HFFc6 (cell line): Measurements from ENCODE around the gene SGMS2. TPM values are rescaled to one million over a fixed set of nuclear protein-coding genes. Genes with fewer than 3 reads are reported as not detected.

Source experiments
- DNase-seq: peaks from one replicate; pipeline ENCODE4 v3.0.0-alpha.2; 2018
- H3K27ac Mint-ChIP-seq: 2 replicates; pipeline ENCODE4 v1.8.0; 2020; ENCODE audit warnings: mild to moderate bottlenecking, mixed read lengths
- H3K27me3 Mint-ChIP-seq: 2 replicates; pipeline ENCODE4 v1.8.0; 2021; ENCODE audit warnings: mild to moderate bottlenecking, moderate library complexity, mixed read lengths; ENCODE audit not compliant: insufficient read depth
- H3K36me3 Mint-ChIP-seq: 2 replicates; pipeline ENCODE4 v1.8.0; 2021; ENCODE audit warnings: low read depth, mixed read lengths
- H3K4me1 Mint-ChIP-seq: 2 replicates; pipeline ENCODE4 v1.8.0; 2020; ENCODE audit warnings: low read depth, mixed read lengths
- H3K4me3 Mint-ChIP-seq: 2 replicates; pipeline ENCODE4 v1.8.0; 2020; ENCODE audit warnings: mild to moderate bottlenecking, moderate library complexity, mixed read lengths
- H3K9me3 Mint-ChIP-seq: 2 replicates; pipeline ENCODE4 v1.8.0; 2020; ENCODE audit warnings: mild to moderate bottlenecking, mixed read lengths
- total RNA-seq, 6 experiments: library from RNA; stranded (reverse); fragmentation: NEBNext Ultra II Directional; extraction: Animal tissue kit (Norgen Biotek cat#: 25700); gene quantifications; 2 replicates in 1 of 6; 3 replicates in 5 of 6; pipeline ENCODE4 v1.2.3, GENCODE V29; 2021
- TF ChIP-seq, protein P1 (sequence below): fragments of 200-600 bp; sonication (generic); IDR thresholded peaks from 2 replicates; pipeline ENCODE4 v1.5.0; 2021; ENCODE audit warnings: antibody characterized with exemption, mild to moderate bottlenecking

SGMS2 gene
- total RNA-seq, 6 experiments from 2014 or later, result 30.5 to 45.9 (median 34.7) TPM

DNA sequence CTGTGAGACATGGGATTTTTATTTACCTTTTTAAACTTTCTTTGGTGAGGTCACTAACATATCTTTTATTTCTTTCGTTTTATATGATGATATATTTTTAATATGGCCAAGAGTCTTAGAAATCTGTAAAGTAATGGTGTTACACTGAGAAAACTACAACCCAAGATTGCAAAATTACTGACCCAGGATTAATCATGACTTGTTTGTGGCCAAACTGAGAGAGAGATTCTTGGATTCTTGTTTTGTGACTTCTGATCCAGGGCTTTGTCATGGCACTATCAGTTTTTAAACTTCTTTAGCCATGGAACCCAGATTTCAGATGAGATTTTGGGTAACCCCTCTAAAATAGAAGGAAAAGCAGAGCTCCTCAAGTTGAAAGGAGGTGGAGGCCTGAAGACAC, 42.0 kb downstream of the SGMS2 start:
- H3K27ac Mint-ChIP-seq, result no peak overlapping the region

DNA sequence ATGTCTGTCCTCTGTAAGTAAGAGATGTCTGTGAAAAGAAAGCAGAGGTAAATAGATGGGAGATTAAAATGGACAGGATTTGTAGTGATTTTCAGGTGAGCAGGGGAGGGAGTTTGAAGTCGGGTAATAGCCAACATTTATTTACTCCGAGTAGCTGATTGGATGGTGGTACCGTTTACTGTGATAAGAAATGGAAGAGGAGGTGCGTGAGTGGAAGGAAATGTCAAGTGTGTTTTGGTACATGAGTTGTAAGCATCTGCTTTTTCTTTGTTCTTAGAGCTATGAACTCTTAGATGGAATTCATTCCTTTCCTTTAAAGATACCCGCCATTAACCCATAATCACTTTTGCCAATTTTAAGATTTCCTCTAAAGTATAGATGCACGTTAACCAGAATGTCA, 45.5 kb downstream of the SGMS2 start:
- Mint-ChIP-seq H3K4me3 (no peak overlapping the region), H3K9me3 (no peaks in the 10 kb centered on the region), H3K27ac (no peak overlapping the region), H3K27me3 (no peaks in the 10 kb centered on the region), H3K36me3 (peaks cover 5% of the 10 kb centered on the region; the same call in 1 of the 2 replicates), H3K4me1 (no peaks in the 10 kb centered on the region)
- TF ChIP-seq, protein P1, sequence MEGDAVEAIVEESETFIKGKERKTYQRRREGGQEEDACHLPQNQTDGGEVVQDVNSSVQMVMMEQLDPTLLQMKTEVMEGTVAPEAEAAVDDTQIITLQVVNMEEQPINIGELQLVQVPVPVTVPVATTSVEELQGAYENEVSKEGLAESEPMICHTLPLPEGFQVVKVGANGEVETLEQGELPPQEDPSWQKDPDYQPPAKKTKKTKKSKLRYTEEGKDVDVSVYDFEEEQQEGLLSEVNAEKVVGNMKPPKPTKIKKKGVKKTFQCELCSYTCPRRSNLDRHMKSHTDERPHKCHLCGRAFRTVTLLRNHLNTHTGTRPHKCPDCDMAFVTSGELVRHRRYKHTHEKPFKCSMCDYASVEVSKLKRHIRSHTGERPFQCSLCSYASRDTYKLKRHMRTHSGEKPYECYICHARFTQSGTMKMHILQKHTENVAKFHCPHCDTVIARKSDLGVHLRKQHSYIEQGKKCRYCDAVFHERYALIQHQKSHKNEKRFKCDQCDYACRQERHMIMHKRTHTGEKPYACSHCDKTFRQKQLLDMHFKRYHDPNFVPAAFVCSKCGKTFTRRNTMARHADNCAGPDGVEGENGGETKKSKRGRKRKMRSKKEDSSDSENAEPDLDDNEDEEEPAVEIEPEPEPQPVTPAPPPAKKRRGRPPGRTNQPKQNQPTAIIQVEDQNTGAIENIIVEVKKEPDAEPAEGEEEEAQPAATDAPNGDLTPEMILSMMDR, result no peak
- DNase-seq, result no peak

More for the DNA sequence above, 42.0 kb downstream of the SGMS2 start:
- Mint-ChIP-seq H3K27me3 (no peaks in the 10 kb centered on the region; the same call in 1 of the 2 replicates), H3K9me3 (no peaks in the 10 kb centered on the region), H3K4me3 (no peak overlapping the region), H3K36me3 (no peaks in the 10 kb centered on the region), H3K4me1 (peaks cover 24% of the 10 kb centered on the region)
- TF ChIP-seq, protein P1, result no peak
- no peak for DNase-seq

DNA sequence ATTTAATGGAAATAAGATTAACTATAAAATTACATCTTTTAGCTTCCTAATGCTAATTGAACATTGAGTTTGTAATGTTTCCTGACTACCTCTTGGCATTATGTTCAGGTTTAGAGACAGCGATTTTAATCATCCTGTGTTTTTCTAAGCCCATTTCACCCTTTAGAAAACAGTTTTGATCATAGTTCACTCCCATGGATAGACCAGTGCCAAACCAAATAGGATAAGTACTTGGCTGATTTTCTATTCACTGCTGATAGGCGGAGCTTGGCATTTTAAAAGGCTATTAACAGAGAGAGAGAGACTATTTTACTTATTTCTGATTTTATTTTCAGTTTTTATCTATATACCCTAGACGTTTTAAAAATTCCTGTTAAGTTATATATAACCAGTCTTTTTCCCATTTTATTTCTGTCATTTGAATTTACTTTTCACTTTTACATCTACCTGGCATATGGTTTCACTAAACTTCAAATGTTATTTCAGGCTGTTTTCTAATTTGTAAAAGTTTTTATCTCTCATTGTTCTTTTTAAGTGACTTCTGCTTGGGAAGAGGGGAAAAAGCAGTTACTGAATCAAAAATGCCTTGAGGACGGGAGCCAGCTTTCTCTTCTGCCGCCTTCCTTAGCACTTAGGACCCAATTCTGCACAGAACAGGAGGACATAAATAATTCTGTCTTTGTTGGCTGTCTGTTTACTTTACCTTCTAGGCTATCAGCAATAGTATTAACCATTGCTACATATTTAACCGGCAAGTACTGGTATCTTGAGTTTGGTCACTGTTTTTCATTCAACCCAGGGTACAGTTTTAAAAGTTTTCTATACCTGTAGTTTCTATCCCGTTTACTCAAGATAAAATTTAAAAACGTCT, 46.4 kb downstream of the SGMS2 start:
- no peak overlapping the region for H3K4me3 Mint-ChIP-seq

DNA sequence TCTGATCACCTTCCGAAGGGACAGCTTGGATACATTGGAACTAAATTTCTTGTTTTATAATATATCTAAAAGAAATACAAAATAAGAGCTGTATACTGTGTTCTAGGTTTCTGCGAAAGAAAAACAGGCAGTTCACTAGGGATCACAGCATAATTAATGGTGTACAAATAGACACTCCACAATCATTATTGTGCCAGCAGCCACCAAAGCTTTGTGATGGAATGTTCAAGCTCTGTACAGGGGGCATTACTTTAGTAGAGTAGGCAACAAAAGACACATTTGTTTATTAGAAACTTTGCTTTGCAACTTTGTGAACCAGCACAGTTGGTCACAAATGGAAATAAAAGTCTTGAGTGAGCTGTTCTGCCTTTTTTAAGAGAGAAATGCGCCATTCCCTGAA, 49.3 kb downstream of the SGMS2 start:
- Mint-ChIP-seq H3K27ac (no peak overlapping the region), H3K4me1 (no peaks in the 10 kb centered on the region), H3K4me3 (no peak overlapping the region), H3K27me3 (peaks cover 2% of the 10 kb centered on the region; the same call in 1 of the 2 replicates), H3K9me3 (no peaks in the 10 kb centered on the region), H3K36me3 (peaks cover 6% of the 10 kb centered on the region; the same call in 1 of the 2 replicates)
- TF ChIP-seq, protein P1, result no peak
- no peak for DNase-seq

More for the DNA sequence above, 46.4 kb downstream of the SGMS2 start:
- Mint-ChIP-seq H3K27ac (no peak overlapping the region), H3K4me1 (no peaks in the 10 kb centered on the region), H3K9me3 (no peaks in the 10 kb centered on the region), H3K27me3 (peaks cover 2% of the 10 kb centered on the region; the same call in 1 of the 2 replicates), H3K36me3 (peaks cover 6% of the 10 kb centered on the region; the same call in 1 of the 2 replicates)
- no peak for DNase-seq
- TF ChIP-seq, protein P1, result no peak

DNA sequence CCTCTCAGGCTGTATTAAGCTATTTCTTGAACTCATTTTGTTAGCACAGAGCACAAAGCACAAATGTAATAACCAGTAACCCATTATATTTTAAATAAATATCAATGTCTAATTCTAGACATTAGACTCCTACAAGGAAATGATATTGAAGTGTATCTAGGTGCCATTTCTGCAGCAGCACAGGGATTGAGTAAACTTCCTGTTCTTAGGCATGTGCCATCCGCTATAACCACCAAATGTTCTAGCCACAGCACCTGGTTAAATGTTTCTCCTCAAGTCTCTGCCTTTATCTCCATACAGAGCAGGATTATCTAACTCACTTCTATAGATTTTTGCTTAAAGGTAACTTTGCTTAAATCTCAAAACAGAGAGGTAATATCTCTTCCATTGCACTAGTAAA, 51.4 kb downstream of the SGMS2 start:
- TF ChIP-seq, protein P1, result no peak
- DNase-seq, result no peak
- no peaks in the 10 kb centered on the region for H3K4me1 Mint-ChIP-seq
- peaks cover 6% of the 10 kb centered on the region; the same call in 1 of the 2 replicates for H3K36me3 Mint-ChIP-seq
- H3K27me3 Mint-ChIP-seq, result peaks cover 2% of the 10 kb centered on the region; the same call in 1 of the 2 replicates
- no peaks in the 10 kb centered on the region for H3K9me3 Mint-ChIP-seq
- no peak overlapping the region for H3K4me3 Mint-ChIP-seq
- no peak overlapping the region for H3K27ac Mint-ChIP-seq
